H1 (cell line): ENCODE results near the gene IL32. TPM values are rescaled to one million over a fixed set of nuclear protein-coding genes. Genes with fewer than 3 reads are reported as not detected.

ENCODE experiments used
- CTCF ChIA-PET: fragments of 300-600 bp; sonication (Branson Sonifier 250); formaldehyde crosslinking; loops from one replicate; lab custom pipeline; 2021; ENCODE audit not compliant: partially characterized antibody; lab: Charles Lee
- POLR2A ChIA-PET: fragments of 300-600 bp; sonication (Branson Sonifier 250); formaldehyde crosslinking; loops from one replicate; lab custom pipeline; 2021; ENCODE audit warnings: inconsistent platforms; ENCODE audit not compliant: partially characterized antibody; lab: Charles Lee
- DNase-seq, 2 experiments: peaks; one replicate each; pipeline versions ENCODE4 v3.0.0 to v3.0.0-alpha.2; 2010 to 2022; ENCODE audit warnings: low spot score in 2 of 2, low read depth in 1 of 2, mixed read lengths in 1 of 2
- FAIRE-seq: peaks from 2 replicates; lab custom pipeline; 2011; peaks lifted over from hg19 to GRCh38; lab: Jason Lieb, UNC
- H2AFZ ChIP-seq: 2 replicates; pipeline ENCODE4 v1.8.1; 2012; ENCODE audit warnings: low read length, inconsistent platforms
- H2AK5ac ChIP-seq: 2 replicates; pipeline ENCODE4 v1.6.1; 2013; ENCODE audit warnings: low read depth, low read length
- H2BK120ac ChIP-seq: replicated peaks from 2 replicates; pipeline ENCODE3; 2013; ENCODE audit warnings: low read depth, low read length, inconsistent platforms
- H2BK12ac ChIP-seq: 2 replicates; pipeline ENCODE4 v1.6.1; 2013; ENCODE audit warnings: low read depth, low read length
- H2BK15ac ChIP-seq: 2 replicates; pipeline ENCODE4 v1.6.1; 2013; ENCODE audit warnings: low read length
- H2BK20ac ChIP-seq: 2 replicates; pipeline ENCODE4 v1.6.1; 2013; ENCODE audit warnings: low read length
- H2BK5ac ChIP-seq: 2 replicates; pipeline ENCODE4 v1.6.1; 2013; ENCODE audit warnings: low read depth, low read length
- H3K14ac ChIP-seq: 2 replicates; pipeline ENCODE4 v1.6.1; 2013; ENCODE audit warnings: inconsistent platforms; ENCODE audit not compliant: insufficient read length
- H3K18ac ChIP-seq: 2 replicates; pipeline ENCODE4 v1.6.1; 2013; ENCODE audit warnings: low read length; ENCODE audit errors: extremely low read depth
- H3K23ac ChIP-seq: 2 replicates; pipeline ENCODE4 v1.6.1; 2013; ENCODE audit warnings: inconsistent platforms; ENCODE audit not compliant: insufficient read length
- H3K23me2 ChIP-seq: 2 replicates; pipeline ENCODE4 v1.6.1; 2013; ENCODE audit warnings: low read depth, low read length
- H3K27ac ChIP-seq: 2 replicates; pipeline ENCODE4 v1.6.1; 2011; ENCODE audit warnings: low read depth, low read length, inconsistent platforms
- H3K27me3 ChIP-seq, 4 experiments: replicated peaks in 1 of 4; 1 replicate in 1 of 4; 2 replicates in 3 of 4; pipeline versions ENCODE4 v1.6.1 to v1.8.1; 2011 to 2013; ENCODE audit warnings: low read length in 3 of 4, mild to moderate bottlenecking in 3 of 4, inconsistent platforms in 2 of 4, mixed read lengths in 2 of 4, moderate library complexity in 1 of 4; ENCODE audit not compliant: control insufficient read depth in 3 of 4, insufficient read depth in 3 of 4; ENCODE audit errors: extremely low read depth in 1 of 4
- H3K36me3 ChIP-seq, 4 experiments: 2 replicates each; pipeline versions ENCODE4 v1.6.1 to v1.8.1; 2011 to 2013; ENCODE audit warnings: mild to moderate bottlenecking in 4 of 4, low read length in 3 of 4, moderate library complexity in 2 of 4, control low read depth in 1 of 4, inconsistent platforms in 1 of 4; ENCODE audit not compliant: insufficient read depth in 4 of 4, control insufficient read depth in 2 of 4
- H3K4ac ChIP-seq: replicated peaks from 2 replicates; pipeline ENCODE3; 2013; ENCODE audit warnings: low read length, low read depth, mixed read lengths, inconsistent platforms; ENCODE audit not compliant: insufficient read length
- H3K4me1 ChIP-seq, 4 experiments: replicated peaks in 1 of 4; 1 replicate in 1 of 4; 2 replicates in 3 of 4; pipeline versions ENCODE4 v1.6.1 to v1.8.1; 2011 to 2013; ENCODE audit warnings: low read length in 3 of 4, inconsistent platforms in 2 of 4, mixed read lengths in 1 of 4; ENCODE audit not compliant: insufficient read depth in 4 of 4, control insufficient read depth in 3 of 4
- H3K4me2 ChIP-seq, 2 experiments: 2 replicates each; pipeline versions ENCODE4 v1.6.1 to v1.8.1; 2011 to 2013; ENCODE audit warnings: low read depth in 2 of 2, low read length in 2 of 2, control low read depth in 1 of 2, inconsistent platforms in 1 of 2, mild to moderate bottlenecking in 1 of 2; ENCODE audit not compliant: insufficient read depth in 1 of 2
- H3K4me3 ChIP-seq, 4 experiments: fragments of 200-600, 300-600 bp in 1 of 4; sonication (generic), shearing (Covaris generic), sonication (Bioruptor Twin) in 1 of 4; 2 replicates each; pipeline versions ENCODE4 v1.5.1 to v1.8.1; 2011 to 2016; ENCODE audit warnings: low read length in 4 of 4, low read depth in 3 of 4, control low read depth in 2 of 4, inconsistent platforms in 2 of 4, mild to moderate bottlenecking in 2 of 4, mixed read lengths in 1 of 4, moderate library complexity in 1 of 4; ENCODE audit not compliant: insufficient read depth in 2 of 4; ENCODE audit errors: extremely low read depth in 1 of 4
- H3K56ac ChIP-seq: replicated peaks from 2 replicates; pipeline ENCODE3; 2013; ENCODE audit warnings: low read depth, mild to moderate bottlenecking, mixed read lengths, low read length, inconsistent platforms; ENCODE audit not compliant: insufficient read length
- H3K79me1 ChIP-seq: 2 replicates; pipeline ENCODE4 v1.6.1; 2013; ENCODE audit warnings: low read depth, low read length, control low read depth
- H3K79me2 ChIP-seq, 2 experiments: 2 replicates each; pipeline versions ENCODE4 v1.6.1 to v1.8.1; 2012 to 2013; ENCODE audit warnings: low read length in 2 of 2, mild to moderate bottlenecking in 2 of 2, inconsistent platforms in 1 of 2; ENCODE audit not compliant: insufficient read depth in 2 of 2, control insufficient read depth in 1 of 2
- H3K9ac ChIP-seq, 4 experiments: replicated peaks in 1 of 4; 1 replicate in 1 of 4; 2 replicates in 3 of 4; pipeline versions ENCODE4 v1.6.1 to v1.8.1; 2011 to 2013; ENCODE audit warnings: low read depth in 3 of 4, low read length in 3 of 4, control low read depth in 2 of 4, mild to moderate bottlenecking in 2 of 4, moderate library complexity in 2 of 4, inconsistent platforms in 1 of 4; ENCODE audit errors: extremely low read depth in 1 of 4
- H3K9me3 ChIP-seq, 2 experiments: 2 replicates each; pipeline versions ENCODE4 v1.6.1 to v1.8.1; 2012 to 2013; ENCODE audit warnings: mild to moderate bottlenecking in 2 of 2, moderate library complexity in 2 of 2, control low read depth in 1 of 2, inconsistent platforms in 1 of 2, low read depth in 1 of 2, low read length in 1 of 2, mixed read lengths in 1 of 2; ENCODE audit not compliant: insufficient read depth in 2 of 2
- H4K20me1 ChIP-seq, 2 experiments: replicated peaks in 1 of 2; 2 replicates each; pipeline versions ENCODE3 to v1.8.1; 2011 to 2013; ENCODE audit warnings: inconsistent platforms in 2 of 2, low read length in 2 of 2, mild to moderate bottlenecking in 1 of 2; ENCODE audit not compliant: insufficient read depth in 2 of 2, control insufficient read depth in 1 of 2
- H4K5ac ChIP-seq: 2 replicates; pipeline ENCODE4 v1.6.1; 2013; ENCODE audit warnings: low read length, low read depth, mixed read lengths, inconsistent platforms; ENCODE audit not compliant: insufficient read length
- H4K8ac ChIP-seq: 2 replicates; pipeline ENCODE4 v1.8.0; 2013; ENCODE audit warnings: mild to moderate bottlenecking, moderate library complexity, low read length, inconsistent platforms; ENCODE audit not compliant: insufficient read depth; ENCODE audit errors: extremely low read depth
- H4K91ac ChIP-seq: replicated peaks from 2 replicates; pipeline ENCODE3; 2013; ENCODE audit warnings: low read length, mixed read lengths, inconsistent platforms; ENCODE audit not compliant: insufficient read length
- BACH1 ChIP-seq: IDR thresholded peaks from 2 replicates; pipeline ENCODE4 v1.6.1; 2012; ENCODE audit warnings: low read length, improper control_type of control experiment
- BCL11A ChIP-seq, 2 experiments: IDR thresholded peaks; one replicate each; pipeline ENCODE4 v1.6.1; 2011; ENCODE audit warnings: low read depth in 2 of 2, low read length in 2 of 2, mild to moderate bottlenecking in 2 of 2
- CEBPB ChIP-seq: IDR thresholded peaks from 2 replicates; pipeline ENCODE4 v1.6.1; 2012; ENCODE audit warnings: low read depth, low read length
- E2F6 ChIP-seq: IDR thresholded peaks from 2 replicates; pipeline ENCODE4 v1.6.1; 2012; ENCODE audit warnings: inconsistent platforms
- EZH2 ChIP-seq: fragments of 200-600 bp; sonication (generic); IDR thresholded peaks from 2 replicates; pipeline ENCODE4 v1.7.1; 2012; ENCODE audit warnings: low read depth, mild to moderate bottlenecking, moderate library complexity, low read length, inconsistent platforms; ENCODE audit not compliant: severe bottlenecking
- KDM1A ChIP-seq: fragments of 200-600, 300-600 bp; sonication (generic); IDR thresholded peaks from 2 replicates; pipeline ENCODE4 v1.7.1; 2016; ENCODE audit warnings: mild to moderate bottlenecking, low read length, borderline replicate concordance
- MAX ChIP-seq: IDR thresholded peaks from 2 replicates; pipeline ENCODE4 v1.6.1; 2012; ENCODE audit warnings: inconsistent platforms
- NANOG ChIP-seq: IDR thresholded peaks from 2 replicates; pipeline ENCODE4 v1.6.1; 2011; ENCODE audit warnings: low read length, low read depth, mild to moderate bottlenecking, inconsistent platforms; ENCODE audit not compliant: insufficient read depth, poor library complexity, severe bottlenecking
- RBBP5 ChIP-seq: IDR thresholded peaks from 2 replicates; pipeline ENCODE4 v1.7.1; 2012; ENCODE audit warnings: low read depth, mild to moderate bottlenecking, inconsistent platforms, low read length, moderate library complexity, borderline replicate concordance
- TAF7 ChIP-seq: optimal IDR thresholded peaks from 2 replicates; pipeline ENCODE3; 2011; ENCODE audit warnings: low read depth, mild to moderate bottlenecking, inconsistent platforms, low read length, moderate library complexity, borderline replicate concordance
- YY1 ChIP-seq: IDR thresholded peaks from 2 replicates; pipeline ENCODE4 v1.6.1; 2011; ENCODE audit warnings: low read depth, mild to moderate bottlenecking, low read length
- WGBS, 2 experiments: shearing (Covaris generic) in 1 of 2; methylation state at CpG; one replicate each; pipeline versions ENCODE4 v1.1.6 to v1.1.7; 2013 to 2015; ENCODE audit warnings: low lambda C conversion rate in 2 of 2, mixed read lengths in 2 of 2, inconsistent platforms in 1 of 2, low coverage in 1 of 2, missing lambda C conversion rate in 1 of 2; ENCODE audit not compliant: insufficient replicate concordance in 2 of 2, insufficient coverage in 1 of 2, insufficient read length in 1 of 2; ENCODE audit errors: extremely low coverage in 1 of 2, missing lambda C conversion rate in 1 of 2; 5-methylcytosine and 5-hydroxymethylcytosine counted together
- polyA plus RNA-seq, 7 experiments: library from polyadenylated mRNA; depleted of rRNA in 3 of 7; stranded (reverse) in 5 of 7; unstranded in 2 of 7; fragments of >200 nt in 5 of 7; fragments of 200-250 nt in 2 of 7; gene quantifications; 1 replicate in 5 of 7; 2 replicates in 1 of 7; 4 replicates in 1 of 7; pipeline versions ENCODE4 v1.2.1 to v1.2.3, GENCODE V29; 2011 to 2013; ENCODE audit warnings: missing spikeins in 2 of 7, mixed read lengths in 2 of 7
- total RNA-seq: library from RNA; stranded (reverse); fragmentation: NEBNext Ultra II Directional; extraction: Animal tissue kit (Norgen Biotek cat#: 25700); gene quantifications from 2 replicates; pipeline ENCODE4 v1.2.1, GENCODE V29; 2021

IL32 gene
- total and polyA plus RNA-seq, 2 of the 8 experiments (the other 6 are each of a cell fraction or from before 2014, with no cell fraction given): 2.7 to 5.0 TPM

- Histone ChIP-seq H4K8ac (no peak overlapping the region), H3K4me2 (peak overlapping the region; percentile 82 to 94), H3K27ac (peak overlapping the region; percentile 93), H3K9me3 (no peaks in the 10 kb centered on the region), H3K23me2 (peaks cover 20% of the 10 kb centered on the region), H3K18ac (peak overlapping the region; percentile 100), H2BK20ac (0 out of 2 replicates have a peak overlapping the region, but pooled peaks have one; percentile 37), H3K4ac (peak overlapping the region; percentile 54), H2AFZ (no peak overlapping the region), H3K27me3 (no peaks in the 10 kb centered on the region), H3K23ac (no peak overlapping the region), H3K36me3 (peaks cover 0 to 9% (median 0%) of the 10 kb centered on the region in 4 experiments; a peak in 2 of 8 replicates), H3K4me1 (peaks cover 14 to 30% (median 16%) of the 10 kb centered on the region in 4 experiments), H3K56ac (peak overlapping the region; percentile 47), H2BK5ac (peak overlapping the region; percentile 99), H3K79me2 (peaks cover 11 to 43% of the 10 kb centered on the region in 2 experiments; a peak in 3 of 4 replicates), H3K4me3 (peak overlapping the region; percentile 67 to 96 (median 88)), H2BK120ac (peak overlapping the region; percentile 2), H2BK12ac (peak overlapping the region; percentile 64), H4K5ac (peak overlapping the region; percentile 87), H3K79me1 (peaks cover 4% of the 10 kb centered on the region; the same call in 1 of the 2 replicates), H2AK5ac (no peak overlapping the region; the same call in 1 of the 2 replicates), H3K14ac (peak overlapping the region; percentile 2), H2BK15ac (peak overlapping the region; percentile 0; the same call in 1 of the 2 replicates), H4K91ac (peak overlapping the region; percentile 32), H3K9ac (peak overlapping the region in 3 of 4 experiments; percentile 58 to 88 (median 86); a peak in 6 of 7 replicates), H4K20me1 (peaks cover 0 to 4% of the 10 kb centered on the region in 2 experiments)
- WGBS, 2 experiments: 2% methylated on average over 5 of the region's 5 CpGs; no CpG with 5 or more reads in 1 of the 2 experiments
- ChIA-PET CTCF (interaction anchor here (0.5 to 36.8 kb wide), 14 partner anchors 12 to 77 kb away, joined by 3 to 619 read pairs (median 8); partner anchors contain the start of genes ZNF205 and ZNF213), POLR2A (interaction anchor here (0.7 to 15.4 kb wide), 35 partner anchors 10 to 184 kb away, joined by 3 to 169 read pairs (median 13); partner anchors contain the start of genes CLDN6, CLDN9, HCFC1R1 and IL32)
- no peak for FAIRE-seq
- DNase-seq: no peak
- TF ChIP-seq TAF7: peak; percentile 6
- peak; percentile 83; the same call in 1 of the 2 replicates for TF ChIP-seq YY1
- TF ChIP-seq RBBP5: 0 out of 2 replicates have a peak, but pooled peaks have one; percentile 36
- TF ChIP-seq BACH1: no peak
- no peak for TF ChIP-seq BCL11A (IDR thresholded peaks at IDR 0.05; ENCODE audit: low read depth in 2 of 2, low read length in 2 of 2)
- no peak for TF ChIP-seq EZH2
- no peak for TF ChIP-seq NANOG
- TF ChIP-seq KDM1A: no peak
- TF ChIP-seq E2F6: no peak
- TF ChIP-seq CEBPB: no peak
- TF ChIP-seq MAX: 0 out of 2 replicates have a peak, but pooled peaks have one; percentile 13
Observed at GRCh38 chr16:3099395-3099731, 33.9 kb downstream of the IL32 start.
